GM12801 (cell line): ENCODE measurements around the gene CNTF.

ENCODE experiments used
- CTCF ChIP-seq: IDR thresholded peaks from one replicate; pipeline ENCODE4 v1.5.1; 2011; ENCODE audit warnings: control low read depth; ENCODE audit not compliant: insufficient read length; ENCODE audit errors: extremely low read depth

The CNTF gene

GRCh38 chr11:58658623-58659022, 36.2 kb downstream of the CNTF start:
- TF ChIP-seq CTCF = no peak

- TF ChIP-seq CTCF = no peak
Measured at GRCh38 chr11:58659404-58659803, 36.9 kb downstream of the CNTF start.

GRCh38 chr11:58659910-58660570, 37.6 kb downstream of the CNTF start:
- TF ChIP-seq CTCF = no peak

GRCh38 chr11:58671983-58672633, 49.6 kb downstream of the CNTF start:
- no peak for TF ChIP-seq CTCF

- no peak for TF ChIP-seq CTCF
Measured at GRCh38 chr11:58674609-58675008, 52.1 kb downstream of the CNTF start.
